Renal cortical epithelial cell (primary cell): Measurements from ENCODE around the gene BRIX1. TPM values are rescaled to one million over a fixed set of nuclear protein-coding genes. Genes with fewer than 3 reads are reported as not detected.
"Not testable (repeated sequence)": the region's sequence is repeated elsewhere in the genome, so short reads cannot be mapped to it uniquely, and the experiment has no call there.

Experiments used
- DNase-seq: peaks from one replicate; pipeline ENCODE4 v3.0.0-alpha.2; 2011; ENCODE audit warnings: low read depth
- total RNA-seq: library from RNA; depleted of rRNA; stranded (reverse); fragments of >200 nt; gene quantifications from 2 replicates; pipeline ENCODE4 v1.2.3, GENCODE V29; 2014

BRIX1 gene
- total RNA-seq, 1 donor from 2014 or later: 27.3 TPM

DNA sequence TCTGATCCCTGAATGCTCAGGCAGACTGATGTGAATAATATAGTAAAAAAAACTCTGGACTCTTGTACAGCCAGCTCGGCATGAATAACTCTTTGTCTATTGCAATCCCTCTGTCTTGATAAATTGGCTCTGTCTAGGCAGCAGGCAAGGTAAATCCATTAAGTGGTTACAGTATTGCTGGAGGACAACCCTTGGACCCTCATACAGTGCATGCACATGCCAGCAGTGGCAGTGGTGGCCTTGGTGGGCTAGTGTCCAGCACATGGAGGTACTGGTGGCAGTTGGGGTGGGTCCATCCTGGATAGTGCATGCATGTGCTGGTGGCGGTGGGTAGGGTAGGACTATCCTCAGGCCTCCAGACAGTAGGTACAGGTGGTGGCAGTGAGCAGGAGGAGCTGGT, 52.7 kb downstream of the BRIX1 start:
- no peak for DNase-seq

DNA sequence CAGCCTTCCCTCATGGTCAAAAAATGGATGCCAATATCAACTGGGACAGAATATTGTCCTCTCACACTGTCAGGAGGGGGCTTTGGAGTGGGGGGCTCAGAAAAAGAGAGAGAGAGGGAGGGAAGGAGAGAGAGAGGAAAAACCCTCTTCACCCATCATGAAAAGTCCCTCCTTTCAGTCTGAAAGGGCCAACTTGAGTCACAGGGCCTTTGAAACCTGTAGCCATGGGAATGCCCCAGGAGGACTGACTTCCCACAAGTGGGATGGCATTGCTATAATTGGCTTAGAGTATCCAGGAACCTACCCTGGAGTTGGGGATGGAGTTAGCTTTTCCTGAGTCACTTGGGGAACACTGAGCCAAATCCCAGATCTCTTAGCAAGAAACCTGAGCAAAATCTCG, 55.0 kb downstream of the BRIX1 start:
- DNase-seq: no peak

DNA sequence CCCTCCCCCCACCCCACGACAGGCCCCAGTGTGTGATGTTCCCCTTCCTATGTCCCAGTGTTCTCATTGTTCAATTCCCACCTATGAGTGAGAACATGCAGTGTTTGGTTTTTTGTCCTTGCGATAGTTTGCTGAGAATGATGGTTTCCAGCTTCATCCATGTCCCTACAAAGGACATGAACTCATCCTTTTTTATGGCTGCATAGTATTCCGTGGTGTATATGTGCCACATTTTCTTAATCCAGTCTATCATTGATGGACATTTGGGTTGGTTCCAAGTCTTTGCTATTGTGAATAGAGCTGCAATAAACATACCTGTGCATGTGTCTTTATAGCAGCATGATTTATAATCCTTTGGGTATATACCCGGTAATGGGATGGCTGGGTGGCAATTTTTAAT, 56.1 kb downstream of the BRIX1 start:
- not testable (repeated sequence) for DNase-seq

Other genes with a start within 250 kb of the BRIX1 start
- 0.65 TPM in 1 of 2 replicates, not detected in the other for gene TTC23L, start 76.5 kb upstream of the BRIX1 start, total RNA-seq
- 12.0 and 14.1 TPM in 2 replicates for gene RAD1, start 207 bp upstream of the BRIX1 start, total RNA-seq
- 24.8 and 47.9 TPM in 2 replicates for gene DNAJC21, start 13.8 kb downstream of the BRIX1 start, total RNA-seq
- gene AGXT2, start 132.2 kb downstream of the BRIX1 start, total RNA-seq: 0.20 TPM in 1 of 2 replicates, not detected in the other